ENCODE results near the gene OBI1.
"Not testable (repeated sequence)": the region's sequence is repeated elsewhere in the genome, so short reads cannot be mapped to it uniquely, and the experiment has no call there.

OBI1 gene

GRCh38 chr13:78650717-78651083 is 8.3 kb downstream of the OBI1 start:
- H3K4me3 ChIP-seq (ENCODE audit: low read depth, low read length), result no peak overlapping the region
- no peak for DNase-seq (ENCODE audit: low read depth)
- TF ChIP-seq CTCF (IDR thresholded peaks at IDR 0.05; ENCODE audit: low read depth, low read length, missing control alignments), result no peak

DNA sequence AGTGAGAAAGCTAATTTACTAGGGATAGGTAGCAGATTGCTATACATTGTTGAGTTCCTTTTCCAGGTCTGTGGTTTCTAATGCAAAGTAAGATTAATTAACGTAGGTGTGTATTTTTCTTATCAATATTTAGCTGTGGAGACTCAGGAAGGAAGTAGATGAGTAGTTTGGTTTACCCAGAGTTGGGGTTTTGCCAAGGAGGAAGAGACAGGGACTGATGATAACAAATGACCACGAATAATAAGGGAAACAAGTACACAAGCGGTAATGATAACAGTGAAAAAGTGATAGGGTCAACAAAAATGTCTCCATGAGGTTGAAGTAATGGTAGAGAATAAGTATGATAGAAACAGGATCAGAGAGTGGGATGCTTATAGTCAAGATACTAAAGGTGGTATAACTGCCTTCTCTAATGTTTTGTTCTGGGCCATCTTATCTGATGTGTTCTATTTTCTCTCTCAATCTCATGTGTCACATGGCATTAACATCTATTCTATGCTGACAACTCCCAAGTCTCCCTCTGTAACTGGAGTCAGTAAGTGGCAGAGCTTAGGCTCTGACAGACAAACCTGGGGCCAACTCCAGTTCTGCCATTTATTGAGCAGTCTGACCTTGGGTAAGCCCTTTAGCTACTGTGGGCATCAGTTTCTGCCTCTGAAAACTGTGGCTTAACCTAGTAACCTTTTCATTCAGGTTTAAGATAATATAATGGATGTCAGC is 8.8 kb downstream of the OBI1 start:
- DNase-seq (ENCODE audit: low read depth), result no peak
- H3K4me3 ChIP-seq (ENCODE audit: low read depth, low read length), result no peak overlapping the region
- no peak for TF ChIP-seq CTCF (IDR thresholded peaks at IDR 0.05; ENCODE audit: low read depth, low read length, missing control alignments)

DNA sequence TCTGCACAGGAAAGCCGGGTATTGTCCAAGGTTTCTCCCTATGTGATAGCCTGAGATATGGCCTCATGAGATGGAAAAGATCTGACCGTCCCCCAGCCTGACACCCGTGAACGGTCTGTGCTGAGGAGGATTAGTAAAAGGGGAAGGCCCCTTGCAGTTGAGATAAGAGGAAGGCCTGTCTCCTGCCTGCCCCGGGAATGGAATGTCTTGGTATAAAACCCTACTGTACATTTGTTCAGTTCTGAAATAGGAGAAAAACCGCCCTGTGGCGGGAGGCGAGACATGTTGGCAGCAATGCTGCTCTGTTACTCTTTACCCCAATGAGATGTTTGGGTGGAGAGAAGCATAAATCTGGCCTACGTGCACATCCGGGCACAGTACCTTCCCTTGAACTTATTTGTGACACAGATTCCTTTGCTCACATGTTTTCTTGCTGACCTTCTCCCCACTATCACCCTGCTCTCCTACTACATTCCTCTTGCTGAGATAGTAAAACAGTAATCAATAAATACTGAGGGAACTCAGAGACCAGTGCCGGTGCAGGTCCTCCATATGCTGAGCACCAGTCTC is 11.8 kb downstream of the OBI1 start:
- H3K4me3 ChIP-seq (ENCODE audit: low read depth, low read length); DNase-seq (ENCODE audit: low read depth): not testable (repeated sequence)

DNA sequence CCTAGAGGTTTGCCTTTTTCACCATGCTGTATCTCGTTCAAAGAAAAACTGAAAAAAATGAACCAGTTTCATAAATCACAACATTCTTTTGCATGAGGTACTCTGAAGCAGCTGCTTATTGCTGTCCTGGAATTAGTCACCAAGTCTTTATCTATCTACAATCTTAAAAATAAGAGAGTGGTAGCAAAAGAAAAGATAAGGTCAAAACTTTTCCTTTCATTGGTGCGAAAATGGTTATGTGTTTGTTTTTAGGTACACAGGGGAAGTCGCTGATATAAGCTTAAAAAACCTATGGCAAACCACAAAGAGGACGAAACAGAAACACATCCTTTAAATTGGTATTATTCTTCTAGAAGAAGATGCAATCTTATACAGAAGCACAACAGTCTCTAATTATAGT is 20.7 kb downstream of the OBI1 start:
- DNase-seq (ENCODE audit: low read depth), result no peak
- no peak overlapping the region for H3K4me3 ChIP-seq (ENCODE audit: low read depth, low read length)
- no peak for TF ChIP-seq CTCF (IDR thresholded peaks at IDR 0.05; ENCODE audit: low read depth, low read length, missing control alignments)

DNA sequence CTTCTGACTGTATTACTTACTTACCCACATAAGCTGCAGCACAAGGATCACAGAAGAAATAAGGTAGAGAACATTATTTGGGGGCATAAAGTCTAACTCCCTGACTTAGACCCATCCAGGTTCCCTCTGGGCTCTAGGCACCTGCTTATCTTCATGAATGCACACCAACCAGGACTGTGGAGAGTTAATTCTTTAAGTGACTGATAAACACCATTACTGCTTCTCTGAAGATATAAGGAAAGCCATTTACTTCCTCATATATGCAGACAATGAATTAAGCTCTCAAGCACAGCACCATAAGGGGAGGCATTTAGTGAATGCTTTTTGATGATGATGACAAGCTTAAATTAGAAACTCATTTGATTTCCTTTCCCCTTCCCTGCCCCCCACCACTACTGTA is 22.5 kb downstream of the OBI1 start:
- TF ChIP-seq CTCF (IDR thresholded peaks at IDR 0.05; ENCODE audit: low read depth, low read length, missing control alignments), result no peak
- no peak overlapping the region for H3K4me3 ChIP-seq (ENCODE audit: low read depth, low read length)
- DNase-seq (ENCODE audit: low read depth), result no peak

DNA sequence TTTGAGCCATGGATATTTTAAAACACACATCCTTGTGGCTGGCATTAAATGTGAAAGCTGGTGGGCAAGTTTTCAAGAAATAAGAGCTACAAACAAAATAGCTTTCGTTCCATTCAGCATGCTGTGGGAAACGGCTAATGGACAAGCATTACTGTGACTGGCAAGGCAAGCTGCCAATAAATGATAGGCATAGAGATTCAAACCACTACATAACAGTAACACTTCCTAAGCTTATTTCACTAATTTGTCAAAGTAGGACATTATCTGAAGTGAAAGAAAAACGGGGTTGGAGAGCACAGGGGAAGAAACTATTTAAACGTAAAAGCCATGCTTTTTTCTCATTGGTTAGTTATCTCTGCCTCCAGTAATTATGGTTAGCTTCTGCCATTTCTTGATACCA is 26.0 kb downstream of the OBI1 start:
- no peak overlapping the region for H3K4me3 ChIP-seq (ENCODE audit: low read depth, low read length)
- DNase-seq (ENCODE audit: low read depth), result no peak
- TF ChIP-seq CTCF (IDR thresholded peaks at IDR 0.05; ENCODE audit: low read depth, low read length, missing control alignments), result no peak

- no peak overlapping the region for H3K4me3 ChIP-seq (ENCODE audit: low read depth, low read length)
- no peak for TF ChIP-seq CTCF (IDR thresholded peaks at IDR 0.05; ENCODE audit: low read depth, low read length, missing control alignments)
- no peak for DNase-seq (ENCODE audit: low read depth)
Measured at GRCh38 chr13:78631077-78631476, 27.9 kb downstream of the OBI1 start.

Measured in GM12864 (cell line).